ENCODE data around the gene TRABD2B.
"Not testable (repeated sequence)": the region's sequence is repeated elsewhere in the genome, so short reads cannot be mapped to it uniquely, and the experiment has no call there.

The TRABD2B gene

DNA sequence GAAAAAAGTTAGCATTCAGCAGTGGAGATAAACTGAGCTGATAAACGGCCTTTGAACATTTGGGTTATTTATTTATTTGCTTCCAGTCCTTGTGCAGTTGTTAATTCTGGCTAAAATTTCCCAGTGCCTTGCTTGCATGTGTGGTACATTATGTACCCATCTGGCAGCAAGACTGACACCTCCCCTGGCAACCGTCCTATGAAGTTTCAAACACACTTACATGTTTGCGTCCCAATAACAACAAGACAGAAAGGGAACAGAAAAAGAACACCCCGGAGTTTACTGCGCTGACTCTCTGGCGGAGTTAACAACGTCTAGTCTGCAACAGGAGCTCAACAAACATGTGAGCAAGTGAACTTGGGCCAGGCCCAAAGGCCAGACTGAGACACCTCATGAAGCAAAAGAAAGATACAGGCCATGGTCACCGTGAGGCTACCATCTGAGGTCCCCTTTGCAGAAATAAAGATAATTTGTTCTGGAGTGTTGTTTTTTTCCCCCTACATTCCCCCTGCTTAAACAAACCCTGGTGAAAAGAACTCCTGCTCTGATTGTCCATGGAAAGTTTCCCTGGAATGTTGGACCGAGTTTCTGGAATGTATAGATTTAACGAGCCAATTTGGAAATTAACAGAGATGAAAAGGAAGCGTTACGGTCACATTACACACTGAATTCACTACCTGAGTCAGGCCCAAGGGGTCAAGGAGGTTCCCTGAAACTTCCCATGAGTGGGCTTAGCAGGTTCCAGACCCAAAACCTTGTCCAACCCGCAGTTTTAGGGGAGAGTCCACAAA lies 33.4 kb downstream of the TRABD2B start:
- no peak for FAIRE-seq

DNA sequence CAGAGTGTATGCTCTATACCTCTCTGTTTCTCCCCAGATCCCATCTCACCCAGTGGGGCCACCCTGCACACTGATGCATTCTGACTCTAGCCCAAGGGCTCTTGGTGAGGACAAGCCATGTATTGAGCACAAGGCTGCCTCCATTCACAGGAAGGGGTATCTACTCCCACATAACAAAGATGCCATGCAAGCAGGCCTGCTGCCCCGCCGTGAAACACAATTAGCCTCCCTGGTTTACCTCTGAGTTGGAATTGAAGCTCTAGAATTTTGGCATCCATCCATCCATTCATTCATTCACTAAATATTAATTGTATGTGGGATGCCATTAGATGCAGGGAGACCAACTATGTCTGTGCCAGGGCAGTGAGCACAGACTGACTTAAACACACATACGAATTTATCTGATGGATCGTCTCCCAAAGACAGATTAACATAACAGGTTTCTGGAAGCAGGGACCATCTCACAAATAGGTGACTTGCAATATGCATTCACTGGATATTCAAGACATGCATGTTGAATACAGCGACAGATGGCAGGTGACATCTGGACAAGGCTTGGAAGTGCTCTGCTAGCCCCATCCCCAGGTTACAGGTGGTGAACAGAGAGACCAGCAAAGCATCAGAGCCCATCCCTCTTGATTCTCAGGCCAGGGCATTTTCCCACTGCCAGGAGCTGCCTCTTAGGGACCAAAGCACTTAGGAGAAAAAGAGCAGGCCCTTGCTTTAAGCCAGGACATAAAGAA lies 34.3 kb downstream of the TRABD2B start:
- no peak for FAIRE-seq

- not testable (repeated sequence) for FAIRE-seq
Observed at GRCh38 chr1:47961835-47962234, 35.4 kb downstream of the TRABD2B start.

- not testable (repeated sequence) for FAIRE-seq
Observed at GRCh38 chr1:47956491-47956890, 40.7 kb downstream of the TRABD2B start.

- FAIRE-seq = no peak
Observed at GRCh38 chr1:47953661-47954060, 43.5 kb downstream of the TRABD2B start.

GRCh38 chr1:47951545-47952235 lies 45.5 kb downstream of the TRABD2B start:
- FAIRE-seq = no peak

DNA sequence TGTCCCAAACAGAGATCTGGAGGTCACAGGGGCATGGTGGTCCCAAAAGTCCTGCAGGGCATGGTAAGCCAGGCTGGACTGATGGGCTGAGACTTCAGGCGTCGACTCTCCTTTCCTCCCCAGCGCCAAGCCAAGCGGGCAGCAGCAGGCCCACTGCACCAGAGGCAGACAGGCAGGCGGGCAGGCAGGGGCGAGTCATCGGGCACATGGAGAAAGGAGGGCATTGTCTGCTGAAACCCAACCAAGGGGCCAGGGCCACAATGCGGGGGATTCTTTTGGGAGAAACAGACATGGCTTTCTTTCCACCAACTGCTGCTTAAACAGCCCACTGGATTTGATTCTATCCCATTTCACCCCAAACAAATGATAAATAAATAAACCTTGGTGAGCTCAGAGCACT lies 46.2 kb downstream of the TRABD2B start:
- FAIRE-seq = no peak

- FAIRE-seq = no peak
Observed at GRCh38 chr1:47950471-47950870, 46.7 kb downstream of the TRABD2B start.

GRCh38 chr1:47948126-47948525 lies 49.1 kb downstream of the TRABD2B start:
- no peak for FAIRE-seq

DNA sequence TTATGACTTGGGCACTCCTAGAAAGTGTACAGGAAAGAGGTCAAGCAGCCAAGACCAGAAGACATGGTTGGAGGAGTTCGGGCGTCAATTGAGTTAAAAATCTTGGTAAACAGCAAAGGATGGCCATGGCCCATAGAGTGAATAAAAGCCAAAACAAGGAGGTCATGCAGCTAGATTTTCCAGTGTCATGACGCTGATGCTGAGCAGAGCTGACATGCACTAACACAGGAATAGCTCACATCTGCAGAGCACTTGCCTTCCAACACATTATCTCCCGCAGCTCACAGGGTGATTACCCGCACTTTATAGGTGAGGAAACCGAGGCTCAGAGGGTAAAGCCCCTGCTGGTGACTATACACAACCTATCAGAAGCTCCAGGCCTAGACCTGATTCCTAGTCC lies 49.7 kb downstream of the TRABD2B start:
- no peak for FAIRE-seq

GRCh38 chr1:47944561-47944960 lies 52.6 kb downstream of the TRABD2B start:
- FAIRE-seq = no peak

- FAIRE-seq = no peak
Observed at GRCh38 chr1:47942240-47942629, 55.0 kb downstream of the TRABD2B start.

DNA sequence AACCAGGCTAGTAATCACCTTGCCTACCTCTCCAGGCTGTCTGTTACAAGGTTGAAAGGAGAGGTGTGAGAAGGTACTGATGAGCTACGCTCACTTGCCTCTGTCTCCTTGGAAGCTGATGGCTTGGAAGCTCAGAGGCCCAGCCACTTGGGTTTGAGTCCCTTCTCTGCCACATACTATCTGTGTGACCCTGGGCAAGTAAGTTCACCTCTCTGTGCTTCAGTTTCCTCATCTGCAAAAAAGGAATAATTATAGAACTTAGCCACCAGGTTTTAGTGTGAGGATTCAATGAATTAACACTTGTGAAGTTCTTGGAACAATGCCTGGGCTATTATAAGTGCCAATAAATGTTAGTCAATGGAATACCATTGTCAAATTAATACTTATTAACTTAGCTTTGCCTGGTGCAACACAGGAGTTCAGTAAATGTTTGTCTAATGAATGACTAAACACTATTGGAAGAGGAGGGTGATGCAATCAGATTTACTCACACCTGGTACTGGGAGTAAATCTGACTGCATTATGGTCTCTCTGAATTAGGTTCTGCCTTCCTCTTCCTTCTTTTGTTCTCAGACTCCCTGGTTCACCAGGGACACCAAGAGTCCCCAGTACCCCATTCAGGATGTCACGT lies 55.5 kb downstream of the TRABD2B start:
- no peak for FAIRE-seq

GRCh38 chr1:47940779-47941178 lies 56.4 kb downstream of the TRABD2B start:
- FAIRE-seq = no peak

DNA sequence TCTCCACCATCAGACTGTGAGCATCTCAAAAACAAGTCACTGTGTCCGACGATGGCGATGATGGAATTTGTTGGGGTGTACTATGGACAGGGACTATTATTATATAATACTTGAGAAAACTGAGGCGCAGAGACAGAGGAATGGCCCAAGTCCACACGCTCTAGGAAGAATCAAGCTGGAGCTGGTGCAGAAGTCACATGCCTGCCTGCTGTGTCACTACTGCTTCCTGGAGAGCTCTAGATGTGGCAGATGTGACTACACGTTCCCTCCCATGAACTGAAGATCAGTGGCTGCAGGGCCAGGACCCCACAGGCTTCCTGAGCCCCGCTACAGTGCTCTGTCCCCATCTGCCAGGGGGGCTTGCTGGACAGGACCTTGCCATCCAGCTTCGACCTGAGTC lies 56.9 kb downstream of the TRABD2B start:
- FAIRE-seq = no peak

- no peak for FAIRE-seq
Observed at GRCh38 chr1:47938520-47938919, 58.7 kb downstream of the TRABD2B start.

DNA sequence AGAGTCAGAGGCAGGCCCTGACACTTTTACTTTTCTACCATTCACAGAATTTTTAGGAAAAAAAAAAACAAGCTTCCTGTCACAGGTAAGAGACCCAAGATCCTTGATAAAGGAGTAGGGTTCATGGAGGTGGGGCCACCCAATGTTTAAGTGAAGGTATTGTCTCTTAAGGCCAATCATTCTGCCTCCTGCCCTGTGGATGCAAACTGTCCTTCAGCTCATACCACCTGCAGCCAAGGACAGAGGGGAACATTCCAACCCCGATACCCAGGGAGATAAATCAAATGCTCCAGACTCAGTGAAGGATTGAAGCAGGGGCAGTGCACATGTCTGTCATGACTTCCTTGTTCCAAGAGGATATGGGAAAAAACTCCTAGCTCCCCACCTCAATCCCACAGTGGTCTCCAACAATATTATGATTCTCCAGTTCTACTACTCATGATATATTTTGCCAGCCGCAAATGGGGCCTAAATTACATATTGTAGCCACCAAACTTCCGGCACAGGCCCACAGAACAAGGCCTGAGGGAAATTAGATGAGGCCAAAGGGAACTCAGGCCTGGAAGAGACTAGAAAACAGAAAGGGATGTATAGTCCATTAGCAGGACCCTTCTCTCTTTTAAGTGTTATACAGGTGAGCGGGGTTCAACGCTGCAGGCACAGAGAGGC lies 59.5 kb downstream of the TRABD2B start:
- no peak for FAIRE-seq

GRCh38 chr1:47936916-47937551 lies 60.2 kb downstream of the TRABD2B start:
- FAIRE-seq = no peak

DNA sequence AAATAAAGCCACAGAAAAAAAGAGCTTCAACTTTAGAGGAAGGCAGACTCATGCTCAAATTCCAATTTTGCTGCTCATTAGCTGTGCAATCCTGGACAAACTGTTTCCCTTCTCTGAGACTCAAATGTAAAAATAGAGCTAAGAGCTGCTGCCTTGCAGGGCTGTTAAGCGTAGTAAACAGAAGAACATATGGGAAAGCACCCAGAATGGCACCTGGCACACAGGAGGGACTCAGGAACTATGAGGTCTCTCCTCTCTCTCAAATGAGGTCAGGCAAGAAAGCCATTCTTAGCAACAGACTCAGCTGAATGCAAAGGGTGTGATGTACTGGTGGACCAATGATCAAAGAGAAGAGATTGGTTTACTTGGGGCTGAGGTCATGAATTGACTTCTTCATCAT lies 61.3 kb downstream of the TRABD2B start:
- no peak for FAIRE-seq

GRCh38 chr1:47935163-47935562 lies 62.0 kb downstream of the TRABD2B start:
- FAIRE-seq = no peak

- no peak for FAIRE-seq
Observed at GRCh38 chr1:47934243-47934805, 62.9 kb downstream of the TRABD2B start.

DNA sequence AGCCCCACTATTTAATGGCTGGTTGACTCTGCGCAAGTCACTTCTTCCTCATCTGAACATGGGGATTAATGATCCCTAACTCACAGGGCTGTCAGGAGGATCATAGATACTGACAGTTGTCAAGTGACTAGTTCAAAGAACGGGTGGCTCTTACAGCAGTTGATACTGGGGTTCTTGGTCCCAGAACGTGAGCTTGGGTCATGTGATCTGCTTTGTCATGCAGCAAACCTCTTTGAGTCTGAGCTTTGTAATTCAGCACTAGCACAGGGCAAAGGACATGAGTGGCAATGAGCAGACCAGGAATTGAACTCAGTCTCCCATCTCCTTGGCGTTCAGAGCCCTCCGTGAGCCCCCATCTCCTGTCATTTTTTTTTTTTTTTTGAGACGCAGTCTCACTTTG lies 64.4 kb downstream of the TRABD2B start:
- FAIRE-seq = no peak

Measured in TTC549 (cell line).